Activated T-helper 2 cell treated with anti-CD3 and anti-CD28 coated beads, Interferon-gamma antibody, Interleukin-2, Interleukin-4, amounts not matched to agents 10 μg/mL and 5 μg/mL and 100 μg/mL, durations not matched to agents 14 hours and 24 hours and 36 hours (primary cell): ENCODE measurements around the gene CHST1. TPM values are rescaled to one million over a fixed set of nuclear protein-coding genes. Genes with fewer than 3 reads are reported as not detected.

Experiments
- DNase-seq: peaks from one replicate; pipeline ENCODE4 v3.0.0; 2021; ENCODE audit warnings: low spot score
- H3K27ac Mint-ChIP-seq: one replicate; pipeline ENCODE4 v1.8.0; 2021; ENCODE audit warnings: mixed read lengths
- H3K27me3 Mint-ChIP-seq: one replicate; pipeline ENCODE4 v1.8.0; 2021; ENCODE audit warnings: low read depth, mixed read lengths
- H3K36me3 Mint-ChIP-seq: one replicate; pipeline ENCODE4 v1.8.0; 2021; ENCODE audit warnings: low read depth, mixed read lengths
- H3K4me1 Mint-ChIP-seq: one replicate; pipeline ENCODE4 v1.8.0; 2021; ENCODE audit warnings: low read depth, mixed read lengths
- H3K4me3 Mint-ChIP-seq: one replicate; pipeline ENCODE4 v1.8.0; 2021; ENCODE audit warnings: low read depth, mild to moderate bottlenecking, moderate library complexity, mixed read lengths
- H3K9me3 Mint-ChIP-seq: one replicate; pipeline ENCODE4 v1.8.0; 2021; ENCODE audit warnings: mixed read lengths
- intact Hi-C: fragments of 100-400 bp; cut with micrococcal nuclease; formaldehyde crosslinking; loops from one replicate; pipeline ENCODE4 v1.15.1; 2023
- total RNA-seq: library from RNA; stranded (reverse); gene quantifications from 2 replicates; pipeline ENCODE4 v1.2.3, GENCODE V29; 2022

The CHST1 gene
- total RNA-seq, 1 donor from 2014 or later, result 0.34 TPM

DNA sequence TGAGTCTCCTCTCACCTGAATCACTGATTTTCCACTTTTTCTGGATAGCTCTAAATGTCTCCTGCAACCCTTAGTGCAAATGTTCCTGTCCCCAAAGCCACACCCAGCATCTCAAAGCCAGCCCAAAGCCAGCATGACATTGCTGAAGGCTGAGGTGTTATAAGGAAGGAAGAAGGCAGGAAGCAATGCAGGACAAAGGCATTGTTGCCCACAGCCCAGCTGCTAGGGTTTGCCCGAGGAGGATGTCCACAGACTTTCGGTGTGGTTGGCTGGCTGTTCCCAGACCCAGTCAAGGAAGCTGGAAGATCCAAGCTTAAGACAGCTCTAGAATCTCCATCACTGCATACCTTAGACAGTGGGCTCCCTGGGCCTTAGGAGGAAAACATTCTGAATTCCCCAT is 23.5 kb downstream of the CHST1 start:
- Mint-ChIP-seq H3K36me3 (no peaks in the 10 kb centered on the region), H3K27ac (no peak overlapping the region), H3K9me3 (no peaks in the 10 kb centered on the region), H3K4me1 (peaks cover 2% of the 10 kb centered on the region), H3K4me3 (no peak overlapping the region), H3K27me3 (peaks cover 14% of the 10 kb centered on the region)
- intact Hi-C loops, result no loop called here
- DNase-seq, result no peak

DNA sequence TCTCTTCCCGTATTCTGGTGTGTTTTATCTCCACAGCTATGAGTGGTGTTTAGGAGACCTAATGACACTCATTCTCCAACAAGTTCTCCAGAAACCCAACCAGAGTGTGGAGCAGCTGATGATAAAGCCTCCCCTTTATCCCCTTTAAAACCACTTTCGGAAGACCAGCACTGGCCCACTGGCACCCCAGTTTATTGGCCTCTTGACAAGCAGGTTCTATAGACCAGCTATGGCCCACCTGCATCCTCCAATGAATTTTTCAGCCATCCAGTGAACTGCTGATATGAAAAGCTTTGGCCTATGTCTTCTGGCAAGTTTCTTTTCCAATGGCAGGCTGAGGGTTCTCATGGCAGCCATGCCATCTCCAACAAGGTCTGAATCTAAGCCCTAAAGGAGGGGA is 27.4 kb downstream of the CHST1 start:
- no peaks in the 10 kb centered on the region for H3K36me3 Mint-ChIP-seq
- H3K9me3 Mint-ChIP-seq, result no peaks in the 10 kb centered on the region
- no peak for DNase-seq
- H3K4me3 Mint-ChIP-seq, result no peak overlapping the region
- no peak overlapping the region for H3K27ac Mint-ChIP-seq
- intact Hi-C loops, result no loop called here
- H3K4me1 Mint-ChIP-seq, result no peaks in the 10 kb centered on the region
- H3K27me3 Mint-ChIP-seq, result peaks cover 23% of the 10 kb centered on the region

DNA sequence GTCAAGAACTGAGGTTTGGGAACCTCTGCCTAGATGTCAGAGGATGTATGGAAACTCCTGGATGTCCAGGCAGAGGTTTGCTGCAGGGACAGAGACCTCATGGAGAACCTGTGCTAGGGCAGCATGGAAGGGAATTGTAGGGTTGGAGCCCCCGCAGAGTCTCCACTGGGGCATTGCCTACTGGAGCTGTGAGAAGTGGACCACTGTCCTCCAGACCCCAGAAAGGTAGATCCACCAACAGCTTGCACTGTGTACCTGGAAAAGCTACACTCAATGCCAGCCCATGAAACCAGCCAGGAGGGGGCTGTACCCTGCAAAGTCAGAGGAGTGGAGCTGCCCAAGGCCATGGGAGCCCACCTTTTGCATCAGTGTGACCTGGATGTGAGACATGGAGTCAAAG is 29.5 kb downstream of the CHST1 start:
- H3K4me3 Mint-ChIP-seq, result no peak overlapping the region
- no peaks in the 10 kb centered on the region for H3K4me1 Mint-ChIP-seq
- peaks cover 19% of the 10 kb centered on the region for H3K27me3 Mint-ChIP-seq
- H3K27ac Mint-ChIP-seq, result no peak overlapping the region
- no peaks in the 10 kb centered on the region for H3K9me3 Mint-ChIP-seq
- no peaks in the 10 kb centered on the region for H3K36me3 Mint-ChIP-seq
- no peak for DNase-seq
- intact Hi-C loops, result no loop called here

DNA sequence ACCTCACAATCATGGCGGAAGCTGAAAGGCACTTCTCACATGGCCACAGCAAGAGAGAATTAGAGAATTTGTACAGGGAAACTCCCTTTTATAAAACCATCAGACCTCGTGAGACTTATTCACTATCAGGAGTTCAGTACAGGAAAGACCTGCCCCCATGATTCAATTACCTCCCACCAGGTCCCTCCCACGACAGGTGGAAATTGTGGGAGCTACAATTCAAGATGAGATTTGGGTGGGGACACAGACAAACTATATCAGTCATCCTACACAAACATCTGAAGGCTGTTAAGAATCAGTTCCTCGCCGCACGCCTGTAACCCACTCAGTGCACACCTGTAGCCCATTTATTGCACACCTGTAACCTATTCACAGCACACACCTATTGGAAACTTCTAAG is 39.8 kb downstream of the CHST1 start:
- Mint-ChIP-seq H3K27me3 (peaks cover 11% of the 10 kb centered on the region), H3K36me3 (no peaks in the 10 kb centered on the region), H3K27ac (no peak overlapping the region), H3K9me3 (peaks cover 5% of the 10 kb centered on the region), H3K4me1 (no peaks in the 10 kb centered on the region), H3K4me3 (no peak overlapping the region)
- intact Hi-C loops, result no loop called here
- DNase-seq, result no peak

DNA sequence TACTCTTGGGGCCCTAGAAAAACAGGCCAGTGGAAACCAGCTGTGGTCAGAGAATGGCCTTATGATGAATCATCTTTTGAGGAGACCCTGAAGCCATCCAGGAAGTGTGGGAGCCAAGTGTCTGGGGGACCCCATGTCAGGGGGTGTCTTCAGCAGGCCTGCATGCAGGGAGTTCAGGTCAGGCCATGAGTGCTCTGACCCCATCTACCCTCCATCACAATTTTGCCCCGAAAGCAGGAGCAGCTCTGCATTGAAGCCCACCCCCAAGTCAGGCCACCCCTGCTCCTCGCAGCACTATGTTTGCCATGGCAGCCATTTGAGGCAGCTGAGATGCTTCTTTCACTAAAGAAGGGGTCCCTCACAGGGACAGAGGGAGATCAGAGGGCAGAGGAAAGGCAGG is 41.3 kb downstream of the CHST1 start:
- peaks cover 11% of the 10 kb centered on the region for H3K9me3 Mint-ChIP-seq
- no peaks in the 10 kb centered on the region for H3K4me1 Mint-ChIP-seq
- H3K4me3 Mint-ChIP-seq, result no peak overlapping the region
- no peak for DNase-seq
- no peak overlapping the region for H3K27ac Mint-ChIP-seq
- H3K27me3 Mint-ChIP-seq, result peaks cover 5% of the 10 kb centered on the region
- intact Hi-C loops, result no loop called here
- no peaks in the 10 kb centered on the region for H3K36me3 Mint-ChIP-seq

DNA sequence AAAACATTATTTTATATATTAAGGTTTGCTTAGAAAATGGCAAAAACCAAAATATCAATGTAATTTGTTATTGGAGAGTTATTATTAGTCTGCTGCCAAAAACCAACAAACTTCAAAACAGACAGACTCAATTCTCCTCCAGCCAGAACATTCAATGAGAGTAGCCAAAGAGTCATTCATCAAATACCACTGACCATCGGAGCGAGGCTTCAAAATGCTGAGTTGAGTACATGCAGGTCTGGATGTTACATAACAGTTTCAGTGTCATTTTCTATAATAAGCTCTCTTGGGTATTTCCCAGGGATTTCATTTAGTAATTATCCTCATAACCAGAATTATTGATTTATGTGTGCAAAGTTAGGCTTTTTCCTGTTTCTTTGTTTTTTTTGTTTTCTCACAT is 42.6 kb downstream of the CHST1 start:
- no peak for DNase-seq
- H3K4me3 Mint-ChIP-seq, result no peak overlapping the region
- peaks cover 11% of the 10 kb centered on the region for H3K9me3 Mint-ChIP-seq
- no peaks in the 10 kb centered on the region for H3K36me3 Mint-ChIP-seq
- peaks cover 2% of the 10 kb centered on the region for H3K27me3 Mint-ChIP-seq
- no peak overlapping the region for H3K27ac Mint-ChIP-seq
- H3K4me1 Mint-ChIP-seq, result no peaks in the 10 kb centered on the region
- intact Hi-C loops, result no loop called here

DNA sequence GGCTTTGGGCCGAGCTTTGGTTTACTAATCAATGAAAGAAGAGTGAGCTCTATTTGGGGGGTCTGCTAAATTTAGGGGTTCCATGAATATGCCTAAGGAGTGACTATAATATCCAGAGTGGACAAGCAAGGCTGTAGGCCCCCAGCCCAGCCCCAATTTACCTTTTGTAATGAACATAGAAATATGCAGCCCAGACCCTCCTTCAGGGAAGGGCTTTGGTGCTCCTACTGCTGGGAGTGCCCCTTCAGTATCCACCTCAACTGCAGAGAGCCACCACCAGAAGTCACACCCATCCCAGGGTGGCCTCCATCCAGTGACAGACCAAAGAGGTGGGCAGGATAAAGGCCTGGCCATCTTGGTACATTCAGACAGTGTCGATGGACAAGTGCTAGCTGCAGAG is 43.1 kb downstream of the CHST1 start:
- Mint-ChIP-seq H3K9me3 (peaks cover 11% of the 10 kb centered on the region), H3K36me3 (no peaks in the 10 kb centered on the region), H3K27me3 (peaks cover 7% of the 10 kb centered on the region), H3K4me3 (no peak overlapping the region), H3K27ac (no peak overlapping the region), H3K4me1 (no peaks in the 10 kb centered on the region)
- intact Hi-C loops, result no loop called here
- DNase-seq, result no peak

DNA sequence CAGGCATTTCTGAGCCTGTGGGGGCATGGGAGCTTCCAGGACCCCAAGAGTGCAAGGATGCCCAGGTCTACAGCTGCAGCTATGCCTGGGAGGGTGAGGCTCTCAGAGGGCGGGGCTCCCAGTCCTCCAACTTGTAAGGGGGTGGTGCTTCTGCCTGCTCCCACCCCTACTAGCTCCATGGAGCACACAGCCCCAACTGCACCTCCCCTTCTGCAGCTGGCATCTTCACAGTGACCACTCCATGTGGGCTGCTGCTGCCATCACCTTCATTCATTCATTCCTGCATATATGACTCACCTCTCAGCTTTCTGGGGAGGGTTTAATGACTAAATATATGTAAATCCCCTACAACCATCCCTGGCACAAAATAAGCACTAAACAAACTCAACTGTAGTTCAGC is 43.8 kb downstream of the CHST1 start:
- Mint-ChIP-seq H3K4me1 (no peaks in the 10 kb centered on the region), H3K27ac (no peak overlapping the region), H3K27me3 (peaks cover 7% of the 10 kb centered on the region), H3K9me3 (peaks cover 11% of the 10 kb centered on the region), H3K4me3 (no peak overlapping the region), H3K36me3 (no peaks in the 10 kb centered on the region)
- DNase-seq, result no peak
- intact Hi-C loops, result no loop called here

DNA sequence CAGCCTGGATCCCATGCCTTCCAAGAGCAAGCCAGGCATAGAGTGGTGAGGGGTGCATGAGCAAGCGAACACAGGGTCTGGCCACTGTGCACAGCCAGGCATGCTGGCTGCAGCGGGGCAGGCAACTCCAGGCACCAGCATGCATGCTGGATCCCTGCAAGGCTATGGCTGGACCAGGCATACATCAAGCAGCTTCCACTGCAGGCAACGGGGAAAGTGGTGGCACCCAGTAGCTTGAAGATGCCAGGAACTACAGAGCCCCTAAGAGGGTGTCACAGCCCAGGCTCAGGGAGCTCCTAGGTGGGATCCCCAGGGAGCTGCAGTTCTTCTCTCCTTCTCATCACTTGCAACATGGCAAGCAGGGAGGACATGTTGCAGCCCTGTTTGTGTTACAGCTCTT is 45.2 kb downstream of the CHST1 start:
- peaks cover 7% of the 10 kb centered on the region for H3K27me3 Mint-ChIP-seq
- H3K4me1 Mint-ChIP-seq, result no peaks in the 10 kb centered on the region
- H3K9me3 Mint-ChIP-seq, result peaks cover 11% of the 10 kb centered on the region
- no peak for DNase-seq
- intact Hi-C loops, result no loop called here
- no peaks in the 10 kb centered on the region for H3K36me3 Mint-ChIP-seq
- H3K27ac Mint-ChIP-seq, result no peak overlapping the region
- no peak overlapping the region for H3K4me3 Mint-ChIP-seq

DNA sequence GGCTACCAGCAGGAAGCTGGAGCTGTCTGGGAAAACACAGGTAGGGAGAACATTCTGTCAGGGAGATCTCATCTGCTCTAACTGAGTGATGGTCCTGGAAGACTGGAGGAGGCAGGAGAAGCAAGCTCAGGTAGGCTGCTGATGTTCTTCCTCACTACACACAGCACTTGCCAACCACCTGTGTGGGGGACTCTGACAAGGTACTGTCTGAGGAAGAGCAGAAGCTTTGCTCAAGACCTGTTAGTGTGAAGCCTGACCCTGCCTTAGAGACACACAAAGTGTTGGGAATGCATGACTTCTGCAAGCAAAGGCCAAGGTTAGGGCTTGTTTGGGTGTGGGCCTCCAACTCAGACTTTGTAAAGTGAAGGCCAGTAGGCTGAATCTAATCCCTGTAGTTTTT is 46.5 kb downstream of the CHST1 start:
- intact Hi-C loops, result no loop called here
- no peak overlapping the region for H3K4me3 Mint-ChIP-seq
- no peaks in the 10 kb centered on the region for H3K4me1 Mint-ChIP-seq
- peaks cover 9% of the 10 kb centered on the region for H3K27me3 Mint-ChIP-seq
- H3K9me3 Mint-ChIP-seq, result peaks cover 11% of the 10 kb centered on the region
- no peaks in the 10 kb centered on the region for H3K36me3 Mint-ChIP-seq
- no peak overlapping the region for H3K27ac Mint-ChIP-seq
- DNase-seq, result no peak

DNA sequence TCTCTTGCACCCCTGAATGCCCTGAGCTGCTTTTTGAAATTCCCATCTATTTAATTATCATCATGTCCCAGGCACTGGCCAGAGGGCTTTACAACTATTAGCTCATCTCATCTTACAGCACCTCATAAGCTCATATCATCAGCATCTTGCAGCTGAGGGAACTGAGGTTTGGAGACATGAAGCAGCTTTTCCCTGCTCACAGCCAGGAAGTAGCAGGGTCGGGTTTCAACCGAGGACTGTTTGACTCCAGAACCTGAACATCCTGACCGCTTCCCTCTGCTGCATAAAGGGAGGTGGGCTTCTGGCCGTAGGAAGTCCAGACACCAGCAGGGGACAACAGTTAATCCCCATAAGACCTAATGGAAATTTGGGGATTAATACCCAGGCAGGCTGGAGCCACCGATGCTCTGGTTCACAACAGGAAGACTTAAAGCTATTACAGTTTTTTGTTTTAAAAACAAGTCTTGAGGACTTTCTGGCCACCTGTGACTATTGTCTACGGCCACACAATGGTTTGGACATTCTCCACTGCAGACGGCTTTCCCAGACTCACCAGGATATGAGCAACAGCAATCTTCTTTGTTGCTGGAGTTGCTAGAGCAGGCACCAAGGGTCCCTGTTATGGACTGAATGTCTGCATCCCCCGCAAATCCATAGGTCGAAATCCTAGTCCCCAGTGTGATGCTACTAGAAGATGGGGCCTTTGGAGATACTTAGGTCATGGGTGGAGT is 47.4 kb downstream of the CHST1 start:
- Mint-ChIP-seq H3K4me3 (no peak overlapping the region), H3K27me3 (peaks cover 14% of the 10 kb centered on the region), H3K9me3 (peaks cover 11% of the 10 kb centered on the region), H3K4me1 (no peaks in the 10 kb centered on the region), H3K36me3 (no peaks in the 10 kb centered on the region), H3K27ac (no peak overlapping the region)
- DNase-seq, result no peak
- intact Hi-C loops, result no loop called here

DNA sequence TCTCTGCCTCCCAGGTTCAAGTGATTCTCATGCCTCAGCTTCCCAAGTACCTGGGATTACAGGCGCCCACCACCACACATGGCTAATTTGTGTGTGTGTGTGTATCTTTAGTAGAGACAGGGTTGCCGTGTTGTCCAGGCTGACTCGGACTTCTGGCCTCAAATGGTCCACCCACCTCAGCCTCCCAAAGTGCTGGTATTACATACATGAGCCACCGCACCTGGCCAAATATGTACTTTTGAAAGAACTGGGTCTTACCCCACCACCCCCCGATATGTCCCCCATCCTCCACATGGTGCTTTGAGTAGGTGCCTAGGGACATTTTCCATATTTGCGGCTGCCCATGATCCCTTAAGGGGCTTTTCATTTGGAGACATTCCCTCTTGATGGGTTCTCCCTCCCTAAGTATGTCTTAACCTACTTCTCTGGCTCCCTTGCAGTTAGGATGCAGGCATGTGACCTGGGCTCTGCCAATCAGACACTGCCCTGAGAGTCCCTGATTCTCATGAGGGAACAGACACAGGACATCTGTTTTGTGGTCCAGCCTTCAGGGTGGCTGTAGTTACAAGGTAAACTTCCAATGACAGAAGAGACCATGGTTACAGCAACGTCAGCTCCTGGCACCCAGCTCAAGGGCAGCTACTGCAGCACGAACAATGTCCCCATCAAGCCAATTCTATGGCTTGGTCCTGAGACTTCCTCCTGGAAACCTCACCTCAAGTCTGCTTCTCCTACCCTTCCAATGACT is 48.4 kb downstream of the CHST1 start:
- DNase-seq, result no peak
- H3K27me3 Mint-ChIP-seq, result peaks cover 14% of the 10 kb centered on the region
- H3K4me3 Mint-ChIP-seq, result no peak overlapping the region
- intact Hi-C loops, result no loop called here
- peaks cover 10% of the 10 kb centered on the region for H3K9me3 Mint-ChIP-seq
- H3K27ac Mint-ChIP-seq, result no peak overlapping the region
- H3K36me3 Mint-ChIP-seq, result no peaks in the 10 kb centered on the region
- no peaks in the 10 kb centered on the region for H3K4me1 Mint-ChIP-seq

DNA sequence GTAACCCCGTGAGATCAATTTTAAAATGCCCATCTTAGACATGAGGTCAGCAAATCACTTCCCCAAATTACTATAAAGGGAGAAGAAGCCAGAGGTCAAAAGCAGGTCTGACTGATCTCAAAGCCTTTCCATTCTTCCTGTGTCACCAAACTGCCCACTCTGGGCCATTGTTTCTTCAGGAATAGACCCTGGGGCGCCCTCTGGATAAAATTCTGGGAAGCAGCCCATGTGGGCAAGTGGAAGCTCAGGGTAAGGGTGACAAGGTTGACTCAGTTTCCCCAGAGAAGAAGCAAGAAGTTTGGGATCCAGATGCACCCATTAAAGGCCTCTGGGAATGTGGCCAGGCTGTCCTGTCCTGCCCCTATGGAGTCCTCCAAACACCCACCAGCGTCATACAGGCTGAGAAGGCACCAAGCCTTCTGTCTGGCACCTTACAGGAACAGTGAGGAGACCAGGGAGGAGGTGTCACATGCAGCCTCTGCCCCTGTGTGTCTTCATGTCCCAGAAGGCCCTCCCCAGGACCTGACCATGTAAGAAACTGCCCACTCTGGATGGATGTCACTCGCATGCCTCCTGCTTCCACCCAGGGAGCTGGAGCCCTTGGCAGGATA is 50.1 kb downstream of the CHST1 start:
- Mint-ChIP-seq H3K36me3 (no peaks in the 10 kb centered on the region), H3K4me3 (no peak overlapping the region), H3K4me1 (no peaks in the 10 kb centered on the region), H3K9me3 (peaks cover 7% of the 10 kb centered on the region), H3K27ac (no peak overlapping the region), H3K27me3 (peaks cover 14% of the 10 kb centered on the region)
- no peak for DNase-seq
- intact Hi-C loops, result no loop called here
